Measurements from ENCODE around the gene RPTOR. TPM values are rescaled to one million over a fixed set of nuclear protein-coding genes. Genes with fewer than 3 reads are reported as not detected.

The RPTOR gene
- total RNA-seq, 1 donor from 2014 or later, result 32.3 TPM

DNA sequence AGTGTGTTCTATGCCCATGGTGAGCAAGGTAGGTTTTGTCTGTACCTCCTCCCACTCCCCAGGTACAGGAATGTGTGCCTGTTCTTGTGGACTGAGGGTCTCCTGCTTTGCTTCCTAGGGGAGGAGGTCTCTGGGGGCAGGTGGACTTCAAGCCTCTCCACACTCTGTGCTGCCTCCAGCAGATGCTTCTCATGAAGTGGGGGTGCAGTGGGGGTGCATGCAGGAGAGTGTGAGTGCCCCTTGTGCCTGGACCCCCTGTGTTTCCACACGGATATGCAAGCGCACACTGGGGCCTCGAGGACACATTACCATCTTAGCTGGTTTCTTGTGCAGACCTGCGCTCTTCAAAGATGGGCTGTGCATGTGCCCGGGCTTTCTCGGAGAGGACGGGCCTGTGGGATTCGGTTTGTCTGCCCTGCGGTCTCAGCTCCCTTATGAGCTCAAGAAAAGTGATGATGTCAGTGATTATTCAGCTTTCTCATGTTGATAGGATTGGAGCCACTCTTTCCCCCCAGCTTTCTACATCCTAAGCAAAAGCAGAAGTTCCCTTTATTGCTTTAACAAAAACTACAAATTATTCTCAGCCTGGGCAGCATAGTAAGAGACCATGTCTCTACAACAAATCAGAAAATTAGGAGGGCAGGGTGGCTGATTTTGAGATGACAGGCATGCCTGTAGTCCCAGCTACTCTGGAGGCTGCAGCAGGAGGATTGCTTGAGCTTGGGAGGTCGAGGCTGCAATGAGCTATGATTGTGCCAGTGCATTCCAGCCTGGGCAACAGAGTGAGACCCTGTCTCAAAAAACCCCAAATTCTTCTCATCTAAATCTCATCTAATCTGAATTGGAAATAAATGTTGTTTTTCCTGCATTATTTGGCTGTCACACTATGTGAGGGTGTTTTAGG lies 86.8 kb downstream of the RPTOR start:
- no peak for DNase-seq (ENCODE audit: low spot score)
- intact Hi-C loops (cut with DNase I), result no loop called here

DNA sequence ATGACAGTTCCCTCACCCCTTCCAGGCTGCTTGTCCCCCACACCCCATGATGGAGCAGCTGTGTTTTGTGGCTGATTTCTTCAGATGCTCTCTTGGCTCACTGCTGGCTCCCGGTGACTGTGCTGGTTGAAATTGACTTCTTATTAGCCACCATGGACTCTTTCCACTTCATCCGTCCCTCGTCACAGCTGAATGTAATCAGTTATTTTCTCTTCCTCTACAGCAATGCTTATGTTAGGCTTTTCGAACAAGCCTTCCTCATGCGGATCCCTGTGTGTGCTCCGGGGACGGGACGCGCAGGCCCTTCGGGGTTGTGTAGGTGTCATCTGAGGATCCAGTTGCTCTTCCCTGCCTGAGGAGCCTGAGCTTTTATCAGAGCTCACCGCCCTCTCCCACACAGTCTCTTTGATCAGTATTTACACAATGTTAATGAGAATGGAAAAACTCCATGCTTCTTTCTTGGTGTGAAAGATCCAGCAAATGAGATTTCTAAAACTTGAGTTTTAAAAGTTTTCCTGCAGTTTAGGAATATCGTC lies 87.5 kb downstream of the RPTOR start:
- intact Hi-C loops (cut with DNase I), result no loop called here
- DNase-seq (ENCODE audit: low spot score), result no peak

DNA sequence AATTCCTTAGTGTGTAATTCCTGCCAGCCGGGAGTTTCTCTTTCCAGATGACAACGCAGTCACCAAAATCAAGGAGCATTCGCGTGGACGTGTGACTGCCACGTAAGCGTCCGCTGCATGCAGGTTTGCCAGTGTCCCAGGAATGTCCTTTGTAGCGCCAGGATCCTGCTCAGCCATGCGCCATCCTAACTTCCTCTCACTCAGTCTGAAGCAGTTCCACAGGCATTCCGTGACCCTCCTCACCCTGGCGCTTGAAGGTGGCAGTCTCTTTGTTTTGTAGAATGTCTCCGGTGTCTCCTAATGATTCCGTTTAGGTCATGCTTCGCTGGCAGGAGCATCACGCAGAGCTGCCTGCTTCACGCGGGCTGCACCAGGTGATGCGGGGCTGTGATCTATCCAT lies 88.6 kb downstream of the RPTOR start:
- DNase-seq (ENCODE audit: low spot score), result no peak
- intact Hi-C loops (cut with DNase I), result no loop called here

DNA sequence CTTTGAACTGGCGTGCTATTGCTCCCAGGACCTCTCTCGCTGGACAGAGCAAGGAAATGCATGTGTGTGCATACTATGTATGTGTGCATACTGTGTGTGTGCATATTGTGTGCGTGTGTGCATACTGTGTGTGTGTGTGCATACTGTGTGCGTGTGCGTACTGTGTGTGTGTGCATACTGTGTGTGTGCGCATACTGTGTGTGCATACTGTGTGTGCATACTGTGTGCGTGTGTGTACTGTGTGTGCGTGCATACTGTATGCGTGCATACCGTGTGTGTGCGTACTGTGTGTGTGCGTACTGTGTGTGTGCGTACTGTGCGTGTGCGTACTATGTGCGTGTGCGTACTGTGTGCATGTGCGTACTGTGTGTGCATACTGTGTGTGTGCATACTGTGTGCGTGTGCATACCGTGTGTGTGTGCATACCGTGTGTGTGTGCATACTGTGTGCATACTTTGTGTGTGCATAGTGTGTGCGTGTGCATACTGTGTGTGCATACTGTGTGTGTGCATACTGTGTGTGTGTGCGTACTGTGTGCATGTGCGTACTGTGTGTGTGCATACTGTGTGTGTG lies 89.4 kb downstream of the RPTOR start:
- intact Hi-C loops (cut with DNase I), result no loop called here
- no peak for DNase-seq (ENCODE audit: low spot score)

DNA sequence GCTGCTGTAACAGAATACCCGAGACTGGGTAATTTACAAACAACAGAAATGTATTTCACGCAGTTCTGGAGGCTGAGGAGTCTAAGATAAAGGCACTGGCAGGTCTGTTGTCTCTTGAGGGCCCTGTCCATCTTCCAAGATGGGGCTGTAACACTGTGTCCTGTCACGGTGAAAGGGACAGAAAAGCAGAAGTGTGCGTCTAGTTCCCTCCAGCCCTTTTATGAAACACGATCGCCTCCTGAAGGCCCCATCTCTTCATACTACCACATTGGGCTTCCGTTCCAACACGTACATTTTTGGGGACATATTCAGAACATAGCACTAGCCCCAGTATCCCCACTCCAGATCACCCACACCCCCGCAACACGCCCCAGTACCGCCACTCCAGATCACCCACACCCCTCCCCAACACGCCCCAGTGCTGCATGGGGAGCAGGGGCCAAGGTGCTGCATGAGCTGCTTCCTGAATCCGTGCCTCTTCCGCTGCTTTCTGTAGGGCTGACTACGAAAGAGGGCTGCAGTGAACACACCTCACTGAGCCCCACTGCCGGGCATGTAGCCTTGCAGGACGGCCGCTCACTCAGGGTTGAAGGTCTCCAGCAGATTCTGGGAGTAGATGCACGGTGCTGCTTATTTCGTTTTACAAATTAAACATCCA lies 91.9 kb downstream of the RPTOR start:
- intact Hi-C loops (cut with DNase I), result no loop called here
- no peak for DNase-seq (ENCODE audit: low spot score)

DNA sequence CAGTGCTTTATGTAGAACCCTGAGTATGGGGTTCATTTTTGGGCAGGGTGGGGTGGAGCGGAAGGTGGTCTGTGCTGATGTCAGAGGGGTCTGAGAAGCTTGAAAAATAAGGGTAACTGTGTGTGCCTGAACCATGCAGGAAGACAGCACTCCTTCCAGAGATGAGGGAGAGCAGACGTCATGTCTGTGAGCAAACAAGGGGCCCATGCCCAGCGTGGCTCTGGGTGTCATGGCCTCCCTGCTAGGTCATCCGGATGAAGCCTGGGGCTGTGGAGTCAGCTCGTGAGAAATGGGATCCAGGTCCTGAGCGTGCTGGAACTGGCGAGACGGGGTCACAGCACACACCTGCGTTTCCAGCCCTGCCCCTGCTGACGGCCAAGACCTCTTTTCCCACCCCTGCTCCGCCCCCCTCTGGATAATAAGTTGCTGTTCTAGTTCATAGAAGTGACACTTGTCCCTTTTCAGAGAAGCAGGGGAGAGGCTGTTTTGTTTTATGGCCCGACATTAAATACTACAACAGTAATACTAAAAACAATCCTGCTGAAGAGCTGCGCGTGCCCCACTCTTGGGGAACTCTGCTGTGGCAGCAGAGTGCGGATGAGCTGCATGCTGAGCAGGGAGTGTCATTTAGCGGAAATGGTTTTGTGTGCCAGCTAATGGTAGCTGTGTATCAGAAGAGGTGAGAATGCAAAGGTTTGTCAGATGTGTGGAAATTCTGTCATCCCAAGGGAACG lies 92.6 kb downstream of the RPTOR start:
- intact Hi-C loops (cut with DNase I), result no loop called here
- no peak for DNase-seq (ENCODE audit: low spot score)

DNA sequence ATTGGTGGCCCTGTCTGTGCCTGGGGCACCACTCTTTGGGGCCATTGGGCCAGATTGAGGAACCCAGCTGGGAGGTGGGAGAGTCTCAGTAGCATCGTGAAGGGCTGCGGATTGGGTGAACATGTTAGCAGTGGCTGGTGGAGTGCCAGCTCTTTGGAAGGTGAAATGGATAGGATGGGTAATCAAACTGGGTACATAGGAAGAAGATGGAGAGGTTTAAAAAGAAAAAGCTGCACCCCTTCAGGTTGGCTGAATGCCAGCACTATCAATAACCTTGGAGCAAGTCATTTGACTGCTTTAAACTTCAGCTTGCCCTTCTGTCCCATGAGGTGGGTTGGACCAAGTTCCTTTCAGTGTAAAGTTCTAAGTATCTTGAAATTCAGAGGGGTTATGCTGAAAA lies 95.0 kb downstream of the RPTOR start:
- DNase-seq (ENCODE audit: low spot score), result no peak
- intact Hi-C loops (cut with DNase I), result no loop called here

DNA sequence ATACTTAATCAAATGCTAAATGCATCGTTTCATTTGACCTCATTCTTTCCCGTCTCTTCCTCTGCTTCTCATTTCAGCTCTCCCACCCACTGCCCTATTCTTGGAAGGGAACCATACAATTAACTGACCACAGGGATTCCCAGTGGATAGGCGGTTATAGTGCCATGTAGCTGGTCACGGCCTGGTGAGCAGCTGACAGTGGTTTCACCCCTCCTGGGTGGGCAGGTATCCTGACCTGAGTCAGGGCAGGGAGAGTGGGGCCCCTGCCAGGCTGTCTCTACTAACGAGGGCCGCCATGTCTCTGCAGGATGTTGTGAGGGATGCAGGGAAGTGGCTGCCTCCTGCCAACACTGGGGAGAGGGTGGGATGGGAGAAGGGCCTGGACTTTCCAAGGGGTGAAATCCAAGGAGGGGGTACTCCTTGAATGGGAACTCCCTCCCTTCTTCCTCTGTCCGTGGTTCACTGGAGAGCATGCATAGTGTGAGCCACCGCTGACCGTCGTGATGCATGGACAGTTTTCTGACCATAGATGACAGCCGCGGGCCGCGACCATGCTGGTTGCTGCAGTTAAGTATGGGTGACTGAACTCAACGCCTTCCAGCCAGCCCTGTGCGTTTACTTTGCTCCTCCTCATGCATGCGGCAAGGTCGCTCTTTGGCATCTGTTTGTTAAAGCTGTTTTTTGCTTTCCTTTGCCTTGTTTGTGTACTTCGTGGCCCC lies 95.9 kb downstream of the RPTOR start:
- no peak for DNase-seq (ENCODE audit: low spot score)
- intact Hi-C loops (cut with DNase I), result no loop called here

DNA sequence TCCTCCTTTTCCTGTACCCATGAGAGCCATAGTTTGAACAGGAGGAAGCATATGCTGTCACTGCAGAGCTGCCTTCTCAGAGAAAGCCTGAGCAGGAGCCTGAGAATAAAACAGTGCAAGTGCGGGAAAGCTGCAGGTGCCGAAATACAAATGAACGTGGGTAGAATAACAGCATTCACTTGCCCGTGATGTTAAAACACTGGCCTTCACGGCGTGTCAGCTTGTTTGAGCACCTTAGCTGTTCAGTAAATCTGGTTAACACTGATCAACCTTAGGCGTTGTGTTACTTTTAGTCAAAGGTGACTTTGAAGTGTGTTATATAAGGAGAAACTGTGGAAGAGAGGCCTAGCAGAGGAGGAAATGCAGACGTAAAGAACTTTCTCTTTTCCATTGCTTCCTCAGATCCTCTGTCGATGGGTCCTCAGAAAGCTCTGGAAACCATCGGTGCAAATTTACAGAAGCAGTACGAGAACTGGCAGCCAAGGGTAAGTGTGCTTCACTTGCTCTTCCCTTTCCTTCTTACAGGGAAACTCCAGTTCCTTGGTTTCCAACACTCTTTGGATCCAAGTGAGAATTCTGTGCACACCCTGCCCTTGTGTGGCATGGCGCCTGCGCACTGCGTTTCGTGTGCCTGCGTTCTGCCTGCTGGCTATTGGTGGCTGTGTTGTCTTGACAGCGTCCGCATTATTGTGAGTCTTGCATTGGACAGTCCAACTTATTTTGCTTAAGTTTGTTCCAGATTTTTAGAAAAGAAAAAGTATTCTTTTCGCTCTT lies 98.9 kb downstream of the RPTOR start:
- intact Hi-C loops (cut with DNase I), result no loop called here
- DNase-seq (ENCODE audit: low spot score), result no peak

DNA sequence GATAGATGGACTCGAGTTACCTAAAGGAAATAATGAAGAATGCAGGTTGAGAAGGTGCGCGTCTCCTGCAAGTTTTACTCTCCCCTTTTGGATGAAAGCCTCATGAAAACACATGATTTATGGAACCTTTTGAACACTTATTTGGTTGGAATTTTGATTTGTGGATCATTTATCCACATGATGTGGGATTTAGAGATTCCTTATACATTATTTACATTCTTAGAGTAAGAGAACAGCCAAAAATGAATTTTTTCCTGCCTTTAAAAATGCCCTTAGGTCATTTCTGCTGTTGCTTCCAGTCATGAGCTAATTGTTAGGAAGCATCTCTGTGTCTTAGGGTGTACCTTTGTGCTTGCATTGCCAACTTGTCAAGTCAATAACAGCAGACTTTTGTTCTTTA lies 99.9 kb downstream of the RPTOR start:
- DNase-seq (ENCODE audit: low spot score), result no peak
- intact Hi-C loops (cut with DNase I), result no loop called here

DNA sequence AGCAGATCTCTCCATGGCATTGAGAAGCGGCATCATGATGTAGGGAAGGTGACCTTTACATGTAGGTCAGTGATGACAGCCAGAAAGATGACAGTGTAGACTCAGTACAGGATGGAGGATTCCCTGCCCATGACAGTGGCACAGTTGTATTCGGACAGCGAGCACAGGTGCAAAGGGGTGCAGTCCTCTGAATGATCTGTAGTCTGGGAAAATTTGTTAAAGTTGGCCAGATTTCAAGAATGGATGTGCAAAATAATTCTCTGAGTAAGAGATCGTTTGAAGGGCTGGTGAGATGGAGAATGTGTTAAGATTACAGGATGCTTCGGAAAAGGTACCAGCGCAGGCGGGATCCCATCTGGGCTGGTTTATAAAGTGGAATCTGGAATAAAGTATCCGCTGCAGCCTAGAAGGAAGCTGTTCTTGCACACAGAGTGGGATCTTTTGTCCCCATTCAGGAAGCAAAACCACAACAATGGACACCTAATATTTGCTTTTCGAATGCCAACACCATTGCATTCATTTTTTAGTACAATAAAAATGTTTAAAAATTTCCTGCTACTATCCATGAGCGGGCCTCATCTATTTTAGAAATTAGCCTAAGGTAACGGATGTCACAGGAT lies 101.2 kb downstream of the RPTOR start:
- intact Hi-C loops (cut with DNase I), result no loop called here
- no peak for DNase-seq (ENCODE audit: low spot score)

DNA sequence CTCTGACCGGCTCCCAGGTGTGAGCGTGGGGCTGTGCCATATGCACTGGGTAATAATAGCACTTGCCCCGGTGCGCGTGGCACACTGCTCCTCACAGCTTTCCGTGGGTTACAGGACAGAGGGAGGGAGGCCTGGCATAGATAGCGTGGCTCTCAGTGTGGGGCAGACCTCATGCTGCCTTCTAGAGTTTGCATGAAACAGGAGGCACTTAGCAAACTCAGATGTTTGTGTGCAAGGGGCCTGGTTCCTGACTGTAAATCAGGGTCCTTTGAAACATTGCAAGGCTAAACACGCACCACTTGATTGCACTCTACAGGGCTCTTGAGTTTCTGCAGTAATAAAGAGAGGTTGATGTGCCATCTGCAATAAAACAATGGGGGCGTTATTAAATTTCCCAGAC lies 101.7 kb downstream of the RPTOR start:
- intact Hi-C loops (cut with DNase I), result no loop called here
- no peak for DNase-seq (ENCODE audit: low spot score)

DNA sequence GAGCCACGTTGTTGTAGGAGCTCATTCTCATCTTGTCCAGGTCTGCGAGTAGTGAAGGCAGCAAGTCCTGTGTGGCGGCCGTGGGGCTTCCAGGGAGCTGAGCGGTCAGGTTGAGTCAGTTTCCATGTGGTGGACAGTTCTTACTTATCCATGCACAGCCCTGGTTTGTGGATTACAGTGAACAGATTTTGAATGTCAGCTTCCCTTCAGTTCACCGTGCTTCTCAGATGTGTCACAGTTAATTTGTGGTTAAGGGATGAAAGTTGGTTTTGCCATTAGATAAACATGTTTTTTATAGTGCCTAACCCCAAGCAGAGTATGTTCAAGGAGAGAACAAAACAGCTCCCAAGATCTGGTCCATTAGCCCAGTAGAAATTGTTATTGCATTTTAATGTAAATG lies 103.1 kb downstream of the RPTOR start:
- intact Hi-C loops (cut with DNase I), result no loop called here

DNA sequence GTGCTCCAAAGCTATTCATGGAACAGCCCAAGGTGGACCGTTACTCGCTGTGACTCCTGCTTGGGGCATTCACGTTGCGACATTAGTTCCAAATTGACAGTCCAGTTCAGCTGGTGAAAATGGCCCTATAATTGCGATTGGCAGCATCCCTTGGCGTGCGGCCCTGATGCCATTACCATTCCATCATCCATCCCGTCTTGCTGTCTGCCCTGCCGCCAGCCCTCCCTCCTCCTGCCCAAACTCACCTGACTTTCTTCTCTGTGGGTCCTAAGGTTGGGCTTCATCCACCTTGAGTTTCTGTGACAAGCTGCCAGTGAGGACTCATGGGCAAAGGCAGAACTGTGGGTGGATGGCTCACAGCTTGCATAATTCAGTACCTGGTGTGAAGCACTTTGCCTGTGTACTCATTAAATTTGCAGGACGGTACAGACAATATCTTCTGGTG lies 104.6 kb downstream of the RPTOR start:
- DNase-seq (ENCODE audit: low spot score), result no peak
- intact Hi-C loops (cut with DNase I), result no loop called here

More for the DNA sequence above, 103.1 kb downstream of the RPTOR start:
- DNase-seq (ENCODE audit: low spot score), result no peak

DNA sequence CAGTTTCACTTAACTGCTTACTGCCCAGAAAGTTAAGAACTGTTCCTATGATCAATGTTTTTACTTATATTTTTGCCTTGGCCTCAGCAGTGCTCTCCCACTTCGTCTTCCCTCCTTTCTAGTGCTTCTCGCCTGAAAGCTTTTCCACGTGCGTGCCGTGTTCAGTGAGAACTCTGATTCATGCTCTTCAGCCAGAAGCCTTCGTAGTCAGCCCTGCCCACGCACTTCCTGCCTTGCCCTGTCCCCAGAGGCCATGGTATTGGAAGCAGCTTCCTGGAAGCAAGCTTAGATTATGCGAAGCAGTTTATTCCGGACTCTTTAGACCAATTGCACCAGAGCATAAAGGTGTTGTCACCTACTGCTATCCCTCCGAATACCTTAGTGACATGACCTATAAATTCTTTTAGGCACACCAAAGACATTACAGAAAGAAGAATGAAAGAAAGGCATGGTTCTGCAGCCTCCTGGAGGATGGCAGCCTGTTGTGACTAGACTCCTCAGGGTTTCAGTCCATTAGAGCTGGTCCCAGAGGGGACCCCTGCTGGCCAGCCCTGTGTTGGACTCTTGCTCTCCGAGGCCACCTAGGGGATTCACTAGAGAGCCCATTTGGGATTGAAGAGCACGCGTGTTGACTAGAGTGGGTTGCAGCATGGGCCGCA lies 105.2 kb downstream of the RPTOR start:
- DNase-seq (ENCODE audit: low spot score), result peak; percentile 87

DNA sequence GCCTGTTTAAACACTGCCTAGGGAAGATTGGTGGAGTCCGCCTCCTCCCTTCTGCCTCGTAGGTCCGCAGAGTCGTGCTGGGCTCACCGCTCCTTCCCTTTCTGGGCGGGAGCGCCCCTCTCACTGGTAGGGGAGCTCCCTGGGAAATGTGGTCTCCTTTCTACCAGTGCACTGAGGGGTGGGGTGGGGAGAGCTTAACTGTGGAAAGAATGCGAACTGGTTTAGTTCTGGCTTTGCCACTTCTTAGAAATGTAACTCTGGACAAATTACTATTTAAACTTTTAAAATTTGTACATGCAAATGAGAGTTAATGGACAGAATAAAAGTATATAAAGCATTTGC lies 105.7 kb downstream of the RPTOR start:
- intact Hi-C loops (cut with DNase I), result no loop called here
- no peak for DNase-seq (ENCODE audit: low spot score)

More for the DNA sequence above, 105.2 kb downstream of the RPTOR start:
- intact Hi-C loops (cut with DNase I), result no loop called here

DNA sequence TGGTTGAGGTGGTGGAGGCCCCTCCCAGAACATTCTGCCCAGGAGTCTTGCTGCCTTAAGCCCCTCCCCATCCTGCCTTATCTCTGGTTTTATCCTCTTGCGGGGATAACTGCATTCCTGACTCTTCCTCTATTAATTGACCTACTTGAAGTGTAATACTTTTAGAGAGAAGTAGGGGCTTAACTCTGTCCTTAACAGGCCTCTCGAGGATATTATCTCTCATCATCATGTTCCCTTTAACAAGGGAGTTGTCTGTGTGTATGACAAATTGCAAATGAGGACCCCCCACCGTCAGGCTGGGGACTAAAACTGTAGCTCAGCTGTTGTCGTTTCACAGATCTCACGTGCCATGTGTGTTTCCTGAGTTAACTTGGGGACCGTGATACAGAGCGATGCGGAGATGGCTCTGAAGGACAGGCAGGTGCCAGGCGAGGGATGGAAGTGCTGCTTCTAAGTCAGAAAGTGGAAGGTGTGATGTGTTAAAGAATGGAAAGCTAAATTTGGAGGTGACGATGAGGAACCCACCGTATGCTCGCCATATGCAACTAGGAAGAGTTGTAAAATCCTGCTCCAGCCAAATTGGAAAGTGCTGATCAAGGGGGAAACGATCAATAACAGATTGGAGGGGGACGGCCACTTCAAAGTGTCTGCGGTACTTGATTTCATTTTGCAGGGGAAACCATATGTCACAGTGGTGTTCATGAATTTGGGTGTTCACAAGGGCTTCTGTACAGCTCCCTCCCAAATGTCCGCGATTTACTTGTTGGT lies 106.3 kb downstream of the RPTOR start:
- intact Hi-C loops (cut with DNase I), result no loop called here
- DNase-seq (ENCODE audit: low spot score), result no peak

Measured in cardiac septum (tissue), 1 donor.